ENCODE measurements around the gene EVC.
A peak's percentile ranks its signal among the peaks of the same experiment; 100 is the strongest.

The EVC gene

DNA sequence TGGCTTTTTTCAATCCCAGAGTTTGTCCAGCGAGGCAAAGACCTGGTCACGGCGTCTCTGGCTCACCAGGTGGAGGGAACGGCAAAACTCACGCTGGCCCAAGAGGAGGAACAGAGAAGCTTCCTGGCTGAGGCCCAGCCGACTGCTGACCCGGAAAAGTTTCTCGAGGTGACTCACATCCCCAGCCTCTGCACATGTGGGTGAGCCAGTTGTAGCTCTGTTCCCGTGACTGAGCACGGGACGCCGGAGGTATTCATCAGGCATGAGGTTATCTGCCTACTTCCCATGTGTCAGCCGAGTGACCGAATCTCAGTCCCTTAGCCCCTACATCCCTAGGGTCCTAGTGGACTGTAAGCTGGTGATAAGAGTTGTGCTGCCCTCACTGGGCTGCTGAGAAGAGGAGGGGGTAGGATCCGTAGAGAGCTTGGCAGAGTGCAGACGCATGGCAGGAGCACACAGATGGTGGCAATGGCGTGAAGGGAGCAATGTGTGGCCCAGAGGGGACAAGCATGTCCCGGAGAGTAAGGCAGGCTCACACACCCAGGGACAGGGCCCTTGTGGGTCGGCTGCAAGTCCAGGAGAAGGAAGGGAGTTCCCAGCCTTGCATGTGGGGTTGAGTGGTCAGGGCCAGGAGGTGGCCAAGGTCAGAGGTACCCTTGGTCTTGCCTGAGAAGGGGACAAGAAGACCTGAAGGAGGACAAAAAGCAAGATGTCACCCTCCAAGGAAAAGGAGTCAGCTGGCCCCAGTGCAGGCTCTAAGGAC, 42.9 kb downstream of the EVC start:
- peak; percentile 57 for DNase-seq (ENCODE audit: low read depth, low spot score)
- H3K27ac ChIP-seq: peak overlapping the region; percentile 61

- peak overlapping the region; percentile 61 for H3K27ac ChIP-seq
- DNase-seq (ENCODE audit: low read depth, low spot score): no peak
These were observed 43.5 kb downstream of the EVC start for GRCh38 chr4:5754529-5754881.

GRCh38 chr4:5755161-5755560, 44.2 kb downstream of the EVC start:
- no peak for DNase-seq (ENCODE audit: low read depth, low spot score)
- H3K27ac ChIP-seq: no peak overlapping the region

- H3K27ac ChIP-seq: no peak overlapping the region
- DNase-seq (ENCODE audit: low read depth, low spot score): no peak
These were observed 44.7 kb downstream of the EVC start for GRCh38 chr4:5755679-5756078.

DNA sequence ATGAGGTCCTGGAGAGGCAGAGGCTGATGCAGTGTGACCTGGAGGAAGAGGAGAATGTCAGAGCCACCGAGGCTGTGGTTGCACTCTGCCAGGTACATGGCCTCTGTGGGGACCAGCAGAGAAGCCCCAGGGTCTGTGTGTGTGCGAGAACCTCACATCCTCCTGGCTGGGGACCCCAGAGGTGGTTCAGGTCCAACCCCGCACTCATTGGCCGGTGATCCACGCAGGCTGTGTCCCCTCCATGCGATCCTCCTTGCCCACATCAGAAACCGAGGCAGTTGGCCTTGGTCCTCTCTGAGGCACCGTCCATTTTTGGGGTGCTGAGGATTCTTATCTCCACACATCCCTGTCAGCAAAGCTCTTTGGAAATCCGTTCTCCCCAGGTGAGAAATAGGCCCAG, 45.3 kb downstream of the EVC start:
- H3K27ac ChIP-seq: no peak overlapping the region
- no peak for DNase-seq (ENCODE audit: low read depth, low spot score)

DNA sequence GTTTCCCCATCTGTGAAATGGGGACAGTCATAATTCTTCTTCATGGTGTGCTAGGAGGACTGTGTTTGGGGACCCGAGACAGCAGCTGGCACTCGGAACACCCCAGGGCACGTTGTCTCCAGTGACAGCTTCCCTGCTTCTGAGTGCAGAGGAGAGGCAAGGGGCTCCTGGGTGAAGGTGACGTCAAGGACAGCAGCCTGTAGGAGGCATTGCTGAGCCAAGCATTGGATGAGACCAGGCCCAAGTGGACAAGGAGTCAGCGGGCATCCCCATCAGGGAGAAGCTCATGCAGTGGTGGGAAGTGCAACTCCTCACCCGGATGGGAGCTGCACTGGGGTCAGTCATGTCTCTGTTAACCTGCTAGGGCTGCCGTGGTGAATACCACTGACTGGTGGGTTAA, 46.1 kb downstream of the EVC start:
- peak overlapping the region; percentile 98 for H3K27ac ChIP-seq

DNA sequence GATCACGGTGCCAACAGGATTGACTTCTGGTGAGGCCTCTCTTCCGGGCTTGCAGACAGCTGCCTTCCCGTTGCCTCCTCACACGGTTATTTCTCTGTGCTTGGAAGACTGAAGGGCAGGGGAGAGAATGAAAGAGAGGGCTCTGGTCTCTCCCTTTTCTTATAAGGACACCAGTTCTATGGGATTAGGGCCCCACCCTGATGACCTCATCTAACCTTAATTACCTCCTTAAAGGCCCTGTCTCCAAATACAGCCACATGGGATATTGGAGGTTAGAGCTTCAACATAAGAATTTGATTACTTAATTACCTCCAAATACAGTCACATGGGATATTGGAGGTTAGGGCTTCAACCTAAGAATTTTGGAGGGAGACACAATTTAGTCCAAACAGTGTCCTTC, 46.5 kb downstream of the EVC start:
- no peak for DNase-seq (ENCODE audit: low read depth, low spot score)
- H3K27ac ChIP-seq: peak overlapping the region; percentile 98

More for the DNA sequence above, 46.1 kb downstream of the EVC start:
- no peak for DNase-seq (ENCODE audit: low read depth, low spot score)

- H3K27ac ChIP-seq: peak overlapping the region; percentile 98
These were observed 47.0 kb downstream of the EVC start for GRCh38 chr4:5757954-5758353.

GRCh38 chr4:5758741-5759140, 47.7 kb downstream of the EVC start:
- peak overlapping the region; percentile 98 for H3K27ac ChIP-seq
- peak; percentile 95 for DNase-seq (ENCODE audit: low read depth, low spot score)

More at GRCh38 chr4:5757954-5758353, 47.0 kb downstream of the EVC start:
- no peak for DNase-seq (ENCODE audit: low read depth, low spot score)

GRCh38 chr4:5759236-5760075, 48.5 kb downstream of the EVC start:
- DNase-seq (ENCODE audit: low read depth, low spot score): no peak
- peak overlapping the region; percentile 98 for H3K27ac ChIP-seq

- no peak for DNase-seq (ENCODE audit: low read depth, low spot score)
- H3K27ac ChIP-seq: peak overlapping the region; percentile 98
These were observed 49.2 kb downstream of the EVC start for GRCh38 chr4:5760246-5760645.

- no peak for DNase-seq (ENCODE audit: low read depth, low spot score)
- peak overlapping the region; percentile 98 for H3K27ac ChIP-seq
These were observed 50.0 kb downstream of the EVC start for GRCh38 chr4:5760936-5761480.

- no peak overlapping the region for H3K27ac ChIP-seq
These were observed 59.0 kb downstream of the EVC start for GRCh38 chr4:5770051-5770450.

GRCh38 chr4:5772528-5773270, 61.7 kb downstream of the EVC start:
- no peak for DNase-seq (ENCODE audit: low read depth, low spot score)
- peak overlapping the region; percentile 92 for H3K27ac ChIP-seq

More at GRCh38 chr4:5770051-5770450, 59.0 kb downstream of the EVC start:
- DNase-seq (ENCODE audit: low read depth, low spot score): no peak

DNA sequence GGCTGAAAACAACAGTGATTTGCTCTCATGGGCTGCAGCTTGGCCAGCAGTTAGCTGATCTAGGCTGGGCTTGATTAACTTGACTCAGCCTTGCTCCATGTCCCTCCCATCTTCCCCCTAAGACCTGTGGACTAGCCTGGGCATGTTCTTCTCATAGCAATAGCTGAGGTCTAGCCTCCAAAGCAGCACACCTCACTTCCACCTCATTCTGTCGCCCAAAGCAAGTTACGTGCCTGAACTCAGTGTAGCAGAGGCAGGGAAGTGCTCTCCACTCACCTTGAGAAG, 62.2 kb downstream of the EVC start:
- H3K27ac ChIP-seq: peak overlapping the region; percentile 92
- DNase-seq (ENCODE audit: low read depth, low spot score): peak; percentile 94

GRCh38 chr4:5774416-5775036, 63.5 kb downstream of the EVC start:
- no peak for DNase-seq (ENCODE audit: low read depth, low spot score)
- peak overlapping the region; percentile 92 for H3K27ac ChIP-seq

- no peak for DNase-seq (ENCODE audit: low read depth, low spot score)
- no peak overlapping the region for H3K27ac ChIP-seq
These were observed 65.5 kb downstream of the EVC start for GRCh38 chr4:5776510-5776909.

DNA sequence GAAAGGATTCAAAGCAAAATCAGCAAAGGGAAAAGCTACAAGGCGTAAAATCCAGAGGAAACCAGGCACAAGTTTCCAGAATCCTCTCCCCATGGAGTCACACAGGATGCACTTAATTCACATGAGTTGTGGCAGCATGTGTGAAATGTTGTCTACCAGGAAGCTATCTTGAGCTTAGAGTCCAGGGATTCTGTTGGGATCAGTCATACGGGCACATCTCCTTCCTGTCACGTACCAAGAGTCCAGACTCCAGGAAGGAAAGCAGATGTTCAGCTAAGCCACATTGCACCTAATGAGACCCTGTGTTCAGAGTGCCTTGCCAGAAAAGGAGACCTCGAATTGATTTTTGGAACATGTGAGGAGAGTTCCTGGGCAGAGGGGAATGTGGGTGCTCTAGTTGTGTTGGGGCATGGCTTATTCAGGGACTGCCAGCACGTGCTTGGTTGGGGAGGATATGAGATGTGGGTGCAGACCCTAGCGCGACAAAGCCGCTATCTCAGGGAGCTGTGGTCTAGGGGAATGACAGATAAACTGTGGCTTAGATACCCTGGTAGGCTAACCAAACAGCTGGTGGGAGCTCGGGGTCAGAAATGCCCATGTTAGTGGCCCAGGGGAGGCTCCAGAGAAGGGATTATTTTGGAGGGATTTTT, 70.0 kb downstream of the EVC start:
- H3K27ac ChIP-seq: peak overlapping the region; percentile 40
- no peak for DNase-seq (ENCODE audit: low read depth, low spot score)

DNA sequence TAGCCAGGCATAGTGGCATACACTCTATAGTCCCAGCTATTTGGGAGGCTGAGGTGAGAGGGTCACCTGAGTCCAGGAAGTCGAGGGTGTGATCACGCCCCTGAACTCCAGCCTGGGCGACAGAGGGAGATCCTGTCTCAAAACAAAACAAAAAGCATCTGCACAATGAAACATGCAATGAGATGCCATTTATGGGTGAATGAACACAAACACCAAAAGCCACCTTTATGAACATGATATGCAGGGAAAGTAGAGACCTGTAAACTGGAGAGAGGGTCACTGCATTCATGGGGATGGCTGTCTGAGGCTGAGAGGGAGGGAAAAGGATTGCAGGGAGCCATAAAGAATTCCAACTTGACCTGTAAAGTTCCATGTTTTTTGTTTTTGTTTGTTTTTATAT, 70.7 kb downstream of the EVC start:
- no peak overlapping the region for H3K27ac ChIP-seq
- DNase-seq (ENCODE audit: low read depth, low spot score): no peak
